Stimulated activated CD4-positive, alpha-beta T cell treated with anti-CD3 and anti-CD28 coated beads, Interleukin-1b, Interleukin-23, amount 100 ng/mL, for 1 hour (primary cell): Measurements from ENCODE around the gene CD82.
A peak's percentile ranks its signal among the peaks of the same experiment; 100 is the strongest.
"Not testable (repeated sequence)": the region's sequence is repeated elsewhere in the genome, so short reads cannot be mapped to it uniquely, and the experiment has no call there.

ENCODE experiments used
- DNase-seq, 2 donors: peaks; one replicate each; pipeline ENCODE4 v3.0.0-alpha.2; 2020; ENCODE audit warnings: low read depth in 2 of 2

The CD82 gene

GRCh38 chr11:44533921-44534711, 31.3 kb upstream of the CD82 start:
- DNase-seq, result no peak

DNA sequence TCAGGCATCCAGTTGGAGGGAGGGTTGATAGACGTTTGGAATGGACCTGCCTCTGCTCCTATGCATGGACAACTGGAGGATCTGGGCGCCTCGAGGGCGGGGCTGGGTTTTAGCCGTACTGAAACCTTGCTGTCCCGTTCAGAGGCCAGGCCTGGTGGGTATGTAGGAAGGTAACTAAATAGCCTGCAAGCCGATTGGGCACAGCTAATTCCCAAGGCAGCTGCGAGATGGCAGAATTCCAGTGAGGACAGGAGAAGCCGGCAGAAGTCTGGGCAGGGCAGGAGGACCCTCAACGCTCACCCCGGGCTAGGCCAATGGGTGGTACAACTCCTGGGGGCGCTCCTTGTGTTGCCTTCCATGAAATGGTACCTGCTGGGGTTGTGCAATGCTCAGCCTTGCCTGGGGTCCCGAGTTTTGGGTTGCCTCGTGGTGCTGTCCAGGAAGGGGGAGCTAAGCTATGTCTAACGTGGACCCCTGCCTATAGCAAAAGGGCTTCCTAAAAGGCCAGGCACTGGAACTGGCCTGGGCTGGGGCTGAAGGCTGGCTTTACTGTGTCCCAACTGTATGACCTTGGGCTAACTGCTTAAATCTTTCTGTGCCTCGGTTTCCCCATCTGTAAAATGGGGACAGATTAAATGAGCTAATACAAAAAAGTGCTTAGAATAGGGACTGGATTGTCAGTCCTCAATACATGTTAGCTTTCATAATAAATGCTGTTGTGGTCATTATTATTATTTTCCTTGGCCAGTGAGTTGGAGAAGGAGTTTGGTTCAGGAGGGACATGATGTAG, 30.1 kb upstream of the CD82 start:
- DNase-seq, result no peak

GRCh38 chr11:44536788-44537516, 28.5 kb upstream of the CD82 start:
- DNase-seq, result no peak

DNA sequence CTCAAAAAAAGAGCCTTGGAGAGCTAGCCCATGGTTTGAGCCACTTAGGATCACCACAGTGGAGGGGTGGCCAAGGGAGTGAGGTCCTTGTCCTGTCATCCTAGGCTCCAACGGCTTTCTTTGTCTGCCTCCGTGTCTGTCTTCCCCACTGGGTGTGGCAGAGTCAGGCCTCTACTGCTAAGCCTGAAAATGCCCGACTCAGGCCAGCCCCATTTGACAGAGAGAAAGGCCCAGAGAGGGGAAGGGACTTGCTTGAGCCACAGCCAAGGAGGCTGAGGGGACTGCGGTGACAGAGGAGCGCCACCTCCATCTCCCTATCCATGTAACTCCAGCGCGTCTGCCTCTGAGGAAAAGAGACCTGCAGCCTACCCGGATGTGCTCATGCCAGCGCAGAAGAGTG, 27.8 kb upstream of the CD82 start:
- no peak for DNase-seq

- DNase-seq, result peak; percentile 39 to 50
Observed at GRCh38 chr11:44538375-44539054, 26.9 kb upstream of the CD82 start.

GRCh38 chr11:44539971-44540370, 25.5 kb upstream of the CD82 start:
- no peak for DNase-seq

DNA sequence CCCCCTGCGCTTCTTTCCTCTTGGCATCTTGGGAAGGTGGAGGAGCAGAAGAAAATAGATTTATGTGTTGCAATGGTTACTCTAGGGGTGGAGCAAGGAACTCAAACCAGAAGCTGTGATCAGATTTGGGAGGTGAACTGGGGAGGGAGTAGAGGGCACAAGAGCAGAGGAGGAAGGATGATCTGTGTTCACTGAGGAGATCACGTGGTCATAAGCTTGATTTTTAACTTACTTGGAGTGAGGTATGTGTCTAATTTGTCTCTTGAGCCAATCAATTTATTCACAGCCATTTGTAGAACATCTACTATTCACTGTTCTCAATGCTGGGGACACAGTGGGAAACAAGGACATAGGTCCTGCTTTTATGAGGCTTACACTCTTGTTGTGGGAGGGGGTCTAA, 24.8 kb upstream of the CD82 start:
- no peak for DNase-seq

- DNase-seq, result no peak
Observed at GRCh38 chr11:44542372-44542771, 23.1 kb upstream of the CD82 start.

DNA sequence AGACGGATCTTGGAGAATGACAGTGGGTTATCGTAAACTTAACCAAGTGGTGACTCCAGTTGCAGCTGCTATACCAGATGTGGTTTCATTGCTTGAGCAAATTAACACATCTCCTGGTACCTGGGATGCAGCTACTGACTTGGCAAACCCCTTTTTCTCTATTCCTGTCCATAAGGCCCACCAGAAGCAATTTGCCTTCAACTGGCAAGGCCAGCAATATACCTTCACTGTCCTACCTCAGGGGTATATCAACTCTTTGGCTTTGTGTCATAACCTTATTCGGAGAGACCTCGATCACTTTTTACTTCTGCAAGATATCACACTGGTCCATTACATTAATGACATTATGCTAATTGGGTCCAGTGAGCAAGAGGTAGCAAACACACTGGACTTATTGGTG, 18.5 kb upstream of the CD82 start:
- not testable (repeated sequence) for DNase-seq

DNA sequence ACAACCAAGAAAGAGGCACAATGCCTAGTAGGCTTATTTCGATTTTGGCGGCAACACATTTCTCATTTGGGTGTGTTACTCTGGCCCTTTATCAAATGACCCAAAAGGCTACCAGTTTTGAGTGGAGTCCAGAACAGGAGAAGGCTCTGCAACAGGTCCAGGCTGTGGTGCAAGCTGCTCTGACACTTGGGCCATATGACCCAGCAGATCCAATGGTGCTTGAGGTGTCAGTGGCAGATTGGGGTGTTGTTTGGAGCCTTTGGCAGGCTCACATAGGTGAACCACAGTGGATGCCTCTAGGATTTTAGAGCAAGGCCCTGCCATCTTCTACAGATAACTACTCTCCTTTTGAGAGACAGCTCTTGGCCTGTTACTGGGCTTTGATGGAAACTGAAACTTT, 17.9 kb upstream of the CD82 start:
- DNase-seq, result not testable (repeated sequence)

DNA sequence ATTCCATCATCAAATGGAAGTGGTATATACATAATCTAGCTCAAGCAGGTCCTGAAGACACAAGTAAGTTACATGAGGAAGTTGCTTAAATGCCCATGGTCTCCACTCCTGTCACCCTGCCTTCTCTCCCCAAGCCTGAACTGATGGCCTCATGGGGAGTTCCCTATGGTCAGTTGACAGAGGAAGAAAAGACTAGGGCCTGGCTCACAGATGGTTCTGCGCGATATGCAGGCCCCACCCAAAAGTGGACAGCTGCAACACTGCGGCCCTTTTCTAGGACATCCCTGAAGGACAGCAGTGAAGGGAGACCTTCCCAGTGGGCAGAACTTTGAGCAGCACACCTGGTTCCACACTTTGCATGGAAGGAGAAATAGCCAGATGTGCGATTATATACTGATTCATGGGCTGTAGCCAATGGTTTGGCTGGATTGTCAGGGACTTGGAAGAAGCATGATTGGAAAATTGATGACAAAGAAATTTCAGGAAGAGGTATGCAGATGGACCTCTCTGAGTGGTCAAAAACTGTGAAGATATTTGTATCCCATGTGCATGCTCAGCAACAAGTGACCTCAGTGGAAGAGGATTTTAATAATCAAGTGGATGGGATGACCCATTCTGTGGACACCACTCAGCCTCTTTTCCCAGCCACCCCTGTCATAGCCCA, 17.3 kb upstream of the CD82 start:
- no peak for DNase-seq

DNA sequence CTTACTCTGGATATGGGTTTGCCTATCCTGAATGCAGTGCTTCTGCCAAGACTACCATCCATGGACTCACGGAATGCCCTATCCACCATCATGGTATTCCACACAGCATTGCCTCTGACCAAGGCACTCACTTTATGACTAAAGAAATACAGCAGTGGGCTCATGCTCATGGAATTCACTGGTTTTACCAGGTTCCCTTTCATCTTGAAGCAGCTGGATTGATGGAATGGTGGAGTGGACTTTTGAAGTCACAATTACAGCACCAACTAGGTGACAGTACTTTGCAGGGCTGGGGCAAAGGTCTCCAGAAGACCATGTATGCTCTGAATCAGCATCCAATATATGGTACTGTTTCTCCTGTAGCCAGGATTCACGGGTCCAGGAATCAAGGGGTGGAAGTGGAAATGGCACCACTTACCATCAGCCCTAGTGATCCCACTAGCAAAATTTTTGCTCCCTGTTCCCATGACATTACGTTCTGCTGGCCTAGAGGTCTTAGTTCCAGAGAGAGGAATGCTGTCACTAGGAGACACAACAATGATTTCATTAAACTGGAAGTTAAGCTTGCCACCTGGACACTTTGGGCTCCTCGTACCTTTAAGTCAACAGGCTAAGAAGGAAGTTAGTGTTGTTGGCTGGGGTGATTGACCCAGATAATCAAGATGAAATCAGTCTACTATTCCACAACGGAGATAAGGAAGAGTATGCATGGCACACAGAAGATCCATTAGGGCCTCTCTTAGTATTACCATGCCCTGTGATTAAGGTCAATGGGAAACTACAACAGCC, 16.3 kb upstream of the CD82 start:
- not testable (repeated sequence) for DNase-seq

GRCh38 chr11:44550123-44550522, 15.3 kb upstream of the CD82 start:
- DNase-seq, result no peak

- no peak for DNase-seq
Observed at GRCh38 chr11:44551456-44552139, 13.9 kb upstream of the CD82 start.

DNA sequence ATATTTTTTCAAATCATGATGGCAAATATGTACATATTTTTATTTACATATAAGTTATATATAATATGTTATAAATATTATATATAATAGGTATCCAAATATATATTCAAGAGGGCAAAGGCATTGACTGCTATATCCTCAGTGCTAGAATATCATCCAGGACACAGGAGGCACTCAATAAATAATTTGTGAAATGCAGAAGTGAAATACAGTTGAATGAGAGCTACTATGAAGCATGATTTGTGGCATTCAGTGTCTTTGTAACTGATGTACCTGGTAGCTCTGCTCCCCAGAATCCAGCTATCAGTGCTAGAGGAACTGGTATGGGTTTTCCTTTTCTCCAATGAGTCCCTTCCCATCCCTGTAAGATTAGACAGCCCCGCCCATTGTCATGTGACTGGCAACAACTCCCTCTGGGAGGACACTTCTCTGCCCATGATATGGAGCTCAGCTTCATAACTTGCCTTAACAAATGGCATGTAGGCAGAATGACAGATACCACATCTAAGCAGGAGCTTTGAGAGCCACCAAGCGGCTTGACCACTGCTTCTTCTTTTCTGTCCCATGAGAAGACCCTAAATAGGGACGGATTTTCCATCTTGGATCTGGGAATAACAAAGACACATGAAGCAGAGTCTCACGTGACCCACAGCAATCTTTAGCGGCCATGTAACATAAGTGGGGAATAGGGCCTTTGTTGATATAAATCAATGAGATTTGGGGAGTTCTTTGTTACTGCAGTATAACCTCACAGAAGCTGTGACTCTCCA, 10.2 kb upstream of the CD82 start:
- no peak for DNase-seq

DNA sequence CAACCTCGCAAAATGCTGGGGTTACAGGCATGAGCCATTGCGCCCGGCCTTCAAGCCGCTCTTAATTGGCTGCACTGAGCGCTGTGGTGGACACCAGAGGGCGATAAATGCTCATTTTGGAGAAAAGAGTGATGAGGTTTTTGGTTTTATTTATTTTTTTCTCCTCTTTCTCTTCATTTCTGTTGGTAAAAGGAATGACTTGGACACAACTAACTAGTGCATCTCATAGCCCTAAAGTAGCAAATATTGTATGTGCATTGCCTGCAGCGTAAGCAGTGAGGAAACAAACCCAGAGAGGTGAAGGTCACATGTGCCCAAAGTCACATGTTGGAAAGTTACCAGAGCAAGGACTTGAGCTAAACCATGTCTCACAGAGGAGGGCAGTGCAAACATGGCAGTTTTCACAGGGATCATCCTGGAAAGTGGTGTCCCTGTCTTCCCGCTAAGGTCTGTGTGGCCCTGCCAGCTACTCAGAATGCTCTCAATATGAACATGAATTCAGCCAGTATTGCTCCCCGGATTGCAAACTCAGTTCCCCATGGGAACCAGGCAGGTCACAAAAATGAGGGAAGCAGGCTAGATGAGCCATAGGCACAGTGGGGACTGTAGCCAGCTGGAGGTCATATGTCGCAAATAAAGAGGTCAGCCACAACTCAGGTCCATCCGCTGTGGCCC, 8.6 kb upstream of the CD82 start:
- DNase-seq, result peak in 1 of 2 donors; percentile 49

DNA sequence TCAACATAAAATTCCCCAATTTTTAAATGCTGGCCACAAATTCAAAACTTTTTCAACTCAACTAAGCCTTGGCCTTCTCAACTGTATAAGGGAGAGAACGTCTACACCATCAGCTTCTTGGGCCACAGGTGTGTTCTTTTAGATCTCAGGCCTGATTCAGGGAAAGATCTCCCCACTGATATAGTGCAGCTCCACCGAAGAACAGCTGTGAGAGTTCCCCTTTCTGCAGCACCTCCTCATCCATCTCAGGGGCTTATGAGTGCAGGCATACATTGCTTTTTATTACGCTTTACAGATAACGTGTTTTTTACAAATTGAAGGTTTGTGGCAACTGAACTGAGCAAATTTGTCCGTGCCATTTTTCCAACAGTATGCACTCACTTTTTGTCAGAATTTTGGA, 8.0 kb upstream of the CD82 start:
- DNase-seq, result no peak

DNA sequence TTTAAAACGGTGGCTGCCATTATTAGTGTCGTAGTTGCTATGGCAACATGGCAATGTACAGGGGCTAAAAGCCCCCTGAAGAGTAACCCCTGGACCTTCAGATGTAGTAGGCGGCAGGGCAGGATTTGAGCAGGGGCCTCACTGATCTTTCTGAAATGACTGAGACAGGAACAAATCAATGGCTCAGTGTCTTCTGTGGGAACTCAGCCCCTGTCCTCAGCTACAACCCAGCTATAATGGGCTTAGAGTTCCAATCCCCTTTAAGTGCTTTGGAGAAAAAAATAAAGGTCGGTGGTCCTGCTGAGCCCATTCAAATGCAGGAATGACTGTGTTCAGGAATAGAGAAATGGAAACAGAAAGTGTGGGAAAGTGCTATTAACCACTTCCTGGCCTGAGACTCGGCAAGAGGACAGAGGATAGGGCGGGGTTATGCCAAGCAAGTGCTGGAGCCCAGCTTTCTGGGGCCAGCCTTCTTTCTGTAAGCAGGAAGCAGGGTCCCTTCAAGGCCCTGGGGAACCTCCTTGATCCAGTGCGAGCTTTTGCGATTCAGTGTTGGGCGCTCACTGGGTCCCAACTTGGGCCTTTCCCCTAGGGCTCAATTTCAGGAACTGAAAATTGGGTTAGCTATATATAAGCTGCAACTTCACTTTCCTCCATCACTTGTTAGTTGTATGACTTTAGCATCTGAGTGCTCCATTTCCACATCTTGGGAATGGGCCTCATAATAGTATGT, 6.1 kb upstream of the CD82 start:
- DNase-seq, result no peak
